Osteocyte (in vitro differentiated cells): ENCODE results near the gene FGF14. TPM values are rescaled to one million over a fixed set of nuclear protein-coding genes. Genes with fewer than 3 reads are reported as not detected.

Experiments used
- DNase-seq: peaks from one replicate; pipeline ENCODE4 v3.0.0; 2021; ENCODE audit warnings: mixed read lengths; ENCODE audit not compliant: unreplicated experiment; ENCODE audit errors: extremely low spot score
- H3K27ac Mint-ChIP-seq: one replicate; pipeline ENCODE4 v1.8.0; 2021; ENCODE audit warnings: mild to moderate bottlenecking, mixed read lengths; ENCODE audit not compliant: unreplicated experiment
- H3K27me3 Mint-ChIP-seq: one replicate; pipeline ENCODE4 v1.8.0; 2021; ENCODE audit warnings: mixed read lengths; ENCODE audit not compliant: unreplicated experiment
- H3K36me3 Mint-ChIP-seq: one replicate; pipeline ENCODE4 v1.8.0; 2021; ENCODE audit warnings: mixed read lengths; ENCODE audit not compliant: unreplicated experiment
- H3K4me1 Mint-ChIP-seq: one replicate; pipeline ENCODE4 v1.8.0; 2021; ENCODE audit warnings: mixed read lengths; ENCODE audit not compliant: unreplicated experiment
- H3K4me3 Mint-ChIP-seq: one replicate; pipeline ENCODE4 v1.8.0; 2021; ENCODE audit warnings: mild to moderate bottlenecking, moderate library complexity, mixed read lengths; ENCODE audit not compliant: unreplicated experiment
- H3K9me3 Mint-ChIP-seq: one replicate; pipeline ENCODE4 v1.8.0; 2021; ENCODE audit warnings: mixed read lengths; ENCODE audit not compliant: unreplicated experiment
- CTCF ChIP-seq: fragments of 200-600 bp; sonication (generic); IDR thresholded peaks from 2 replicates; pipeline ENCODE4 v1.5.0; 2021; ENCODE audit warnings: antibody characterized with exemption, mild to moderate bottlenecking, moderate library complexity
- long read RNA-seq: library from polyadenylated mRNA; unstranded; transcript quantifications from one replicate; pipeline ENCODE4 v2.0.0, GENCODE V29; 2021
- total RNA-seq: library from RNA; stranded (reverse); gene quantifications from 2 replicates; pipeline ENCODE4 v1.2.1, GENCODE V29; 2021

The FGF14 gene
- 0.13 and 0.24 TPM in 2 replicates for total RNA-seq
- long read RNA-seq, partial matches to known transcripts = 0 of 205 reads
- long read RNA-seq, other reads (novel, unspliced or antisense) = 205 of 205 reads

DNA sequence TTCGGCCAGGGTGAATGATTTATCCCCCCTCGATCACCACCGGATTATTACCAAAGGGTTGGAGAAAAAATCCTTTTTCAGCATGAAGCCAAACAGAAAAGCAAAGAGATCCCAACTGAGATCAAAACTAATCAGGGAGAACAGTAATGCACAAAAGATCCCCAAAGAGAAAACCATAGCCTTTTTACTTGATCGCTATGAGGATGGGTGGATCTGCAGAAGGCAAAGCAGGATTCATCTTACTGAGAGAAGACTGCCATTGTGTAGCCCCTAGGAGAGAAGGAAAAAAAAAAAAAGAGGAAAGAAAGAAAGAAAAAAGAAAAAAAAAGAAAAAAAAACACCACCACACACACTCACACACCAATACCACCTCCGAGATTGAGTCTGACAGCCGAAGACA, at the start of gene FGF14:
Gene FGF14, minus strand, starts transcription at position 283 of the 400 bp plus-strand sequence.
- DNase-seq = no peak
- TF ChIP-seq CTCF = no peak
- H3K27me3 Mint-ChIP-seq = peaks cover 69% of the 10 kb centered on the region
- H3K9me3 Mint-ChIP-seq = no peaks in the 10 kb centered on the region
- no peak within 1 kb of the TSS for H3K27ac Mint-ChIP-seq
- H3K4me3 Mint-ChIP-seq = peak within 1 kb of the TSS; percentile 44
- no peaks in the 10 kb centered on the region for H3K36me3 Mint-ChIP-seq
- H3K4me1 Mint-ChIP-seq = peaks cover 27% of the 10 kb centered on the region

GRCh38 chr13:102443249-102443648, 41.4 kb upstream of the FGF14 start:
- Mint-ChIP-seq H3K4me1 (no peaks in the 10 kb centered on the region), H3K4me3 (no peak overlapping the region), H3K27ac (no peak overlapping the region), H3K27me3 (peaks cover 33% of the 10 kb centered on the region), H3K36me3 (no peaks in the 10 kb centered on the region), H3K9me3 (no peaks in the 10 kb centered on the region)
- no peak for TF ChIP-seq CTCF
- no peak for DNase-seq

DNA sequence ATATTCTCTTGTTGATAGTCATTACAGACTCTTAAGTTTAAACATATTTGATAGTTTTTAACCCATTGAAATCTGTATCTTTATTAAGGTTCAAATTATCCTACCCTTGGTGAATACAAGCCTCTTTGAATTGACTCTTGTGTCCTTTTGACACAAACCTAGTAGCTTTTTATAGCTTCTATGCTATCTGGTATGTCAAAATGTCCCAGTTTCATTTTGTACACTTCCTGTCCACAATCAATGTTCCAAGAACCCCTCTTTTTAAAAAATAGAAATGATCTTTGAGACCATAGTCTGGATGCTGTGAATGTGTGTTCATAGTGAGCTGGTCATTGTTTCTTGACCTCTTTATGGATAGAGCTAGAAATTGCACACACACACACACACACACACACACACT, 39.2 kb upstream of the FGF14 start:
- Mint-ChIP-seq H3K27ac (no peak overlapping the region), H3K4me1 (no peaks in the 10 kb centered on the region), H3K36me3 (no peaks in the 10 kb centered on the region), H3K4me3 (no peak overlapping the region), H3K9me3 (no peaks in the 10 kb centered on the region), H3K27me3 (peaks cover 17% of the 10 kb centered on the region)
- DNase-seq = no peak
- TF ChIP-seq CTCF = no peak

GRCh38 chr13:102440259-102440936, 38.5 kb upstream of the FGF14 start:
- H3K9me3 Mint-ChIP-seq = peaks cover 4% of the 10 kb centered on the region
- DNase-seq = no peak
- no peak for TF ChIP-seq CTCF
- no peak overlapping the region for H3K4me3 Mint-ChIP-seq
- H3K4me1 Mint-ChIP-seq = no peaks in the 10 kb centered on the region
- H3K27me3 Mint-ChIP-seq = peaks cover 11% of the 10 kb centered on the region
- no peaks in the 10 kb centered on the region for H3K36me3 Mint-ChIP-seq
- no peak overlapping the region for H3K27ac Mint-ChIP-seq

GRCh38 chr13:102422690-102423089, 20.8 kb upstream of the FGF14 start:
- H3K9me3 Mint-ChIP-seq = peaks cover 23% of the 10 kb centered on the region
- no peaks in the 10 kb centered on the region for H3K36me3 Mint-ChIP-seq
- no peak for DNase-seq
- no peak for TF ChIP-seq CTCF
- H3K4me1 Mint-ChIP-seq = no peaks in the 10 kb centered on the region
- peaks cover 3% of the 10 kb centered on the region for H3K27me3 Mint-ChIP-seq
- H3K4me3 Mint-ChIP-seq = no peak overlapping the region
- H3K27ac Mint-ChIP-seq = no peak overlapping the region
